Ishikawa (cell line): ENCODE measurements around the gene CNIH2.

ENCODE experiments used
- FOXM1 ChIP-seq: IDR thresholded peaks from 2 replicates; pipeline ENCODE4 v1.6.1; 2012; ENCODE audit warnings: low read depth, borderline replicate concordance
- REST ChIP-seq: IDR thresholded peaks from 2 replicates; pipeline ENCODE4 v1.6.1; 2012; ENCODE audit warnings: low read depth, mild to moderate bottlenecking
- TAF1 ChIP-seq: IDR thresholded peaks from 2 replicates; pipeline ENCODE4 v1.6.1; 2012; ENCODE audit warnings: low read depth, mild to moderate bottlenecking

DNA sequence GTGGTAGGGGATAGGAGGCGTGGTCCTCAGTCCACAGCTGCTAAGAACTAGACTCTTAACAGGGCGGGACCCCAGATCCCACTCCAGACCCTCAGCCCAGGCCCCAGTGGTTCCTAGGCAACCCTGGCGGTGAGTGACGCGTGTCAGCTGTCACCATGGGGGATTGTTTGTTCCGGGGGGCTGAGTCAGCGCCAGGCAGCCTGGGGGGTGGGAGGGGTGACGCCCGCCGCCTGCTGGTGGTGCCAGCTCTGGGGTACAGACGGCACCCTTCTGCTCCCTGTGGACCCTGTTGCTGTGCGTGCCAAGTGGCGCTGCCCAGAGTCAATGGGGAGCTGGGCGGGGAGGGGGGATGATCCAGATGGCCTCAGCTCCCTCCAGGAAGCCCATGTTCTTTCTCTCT lies 2.5 kb downstream of the CNIH2 start:
- TF ChIP-seq TAF1 (no peak), REST (no peak), FOXM1 (no peak)
